GM12878 (cell line): Measurements from ENCODE around the gene SNX10.

ENCODE experiments used
- CBX5 ChIP-seq: sonication (generic); IDR thresholded peaks from 2 replicates; pipeline ENCODE4 v1.6.1; 2016; ENCODE audit warnings: low read depth, moderate library complexity, mild to moderate bottlenecking, inconsistent platforms
- EP300 ChIP-seq, 2 experiments: fragments of 150-350 bp in 1 of 2; IDR thresholded peaks; 2 replicates each; pipeline ENCODE4 v1.6.1; 2011 to 2012; ENCODE audit warnings: low read depth in 2 of 2, low read length in 2 of 2, borderline replicate concordance in 1 of 2, improper control_type of control experiment in 1 of 2, inconsistent platforms in 1 of 2; ENCODE audit not compliant: control insufficient read depth in 1 of 2
- FOXM1 ChIP-seq: IDR thresholded peaks from 2 replicates; pipeline ENCODE4 v1.6.1; 2012; ENCODE audit warnings: low read depth, mild to moderate bottlenecking, inconsistent platforms, low read length, moderate library complexity
- REST ChIP-seq: IDR thresholded peaks from 2 replicates; pipeline ENCODE4 v1.6.1; 2012; ENCODE audit warnings: mild to moderate bottlenecking, low read depth, low read length
- SKIL ChIP-seq: fragments of 450-650 bp; IDR thresholded peaks from 2 replicates; pipeline ENCODE4 v1.6.1; 2017; ENCODE audit warnings: mild to moderate bottlenecking, low read depth, inconsistent platforms; ENCODE audit not compliant: poor library complexity, severe bottlenecking
- SMAD1 ChIP-seq: fragments of 450-650 bp; IDR thresholded peaks from 2 replicates; pipeline ENCODE4 v1.6.1; 2018; ENCODE audit warnings: mild to moderate bottlenecking, low read depth; ENCODE audit not compliant: partially characterized antibody
- SPI1 ChIP-seq: IDR thresholded peaks from 2 replicates; pipeline ENCODE4 v1.6.1; 2011; ENCODE audit warnings: low read depth, mild to moderate bottlenecking, low read length, moderate library complexity, borderline replicate concordance; ENCODE audit not compliant: insufficient read depth
- TAF1 ChIP-seq: IDR thresholded peaks from 2 replicates; pipeline ENCODE4 v1.6.1; 2011; ENCODE audit warnings: mild to moderate bottlenecking, low read depth, low read length, borderline replicate concordance
- USF2 ChIP-seq: IDR thresholded peaks from 2 replicates; pipeline ENCODE4 v1.6.1; 2011; ENCODE audit warnings: low read depth, low read length, improper control_type of control experiment, borderline replicate concordance
- YY1 ChIP-seq: IDR thresholded peaks from 2 replicates; pipeline ENCODE4 v1.6.1; 2011; ENCODE audit warnings: low read depth, mild to moderate bottlenecking, low read length
- ZBTB33 ChIP-seq: fragments of 450-650 bp; IDR thresholded peaks from 2 replicates; pipeline ENCODE4 v1.6.1; 2017; ENCODE audit warnings: mild to moderate bottlenecking
- ZNF274 ChIP-seq: IDR thresholded peaks from one replicate; pipeline ENCODE4 v1.8.0; 2011; ENCODE audit not compliant: insufficient read length, insufficient read depth
- ZNF622 ChIP-seq: fragments of 450-650 bp; IDR thresholded peaks from 2 replicates; pipeline ENCODE4 v1.6.1; 2017; ENCODE audit warnings: mild to moderate bottlenecking, inconsistent platforms
- ZZZ3 ChIP-seq: IDR thresholded peaks from 2 replicates; pipeline ENCODE4 v1.6.1; 2011; ENCODE audit warnings: low read depth; ENCODE audit not compliant: control insufficient read depth, insufficient read length

DNA sequence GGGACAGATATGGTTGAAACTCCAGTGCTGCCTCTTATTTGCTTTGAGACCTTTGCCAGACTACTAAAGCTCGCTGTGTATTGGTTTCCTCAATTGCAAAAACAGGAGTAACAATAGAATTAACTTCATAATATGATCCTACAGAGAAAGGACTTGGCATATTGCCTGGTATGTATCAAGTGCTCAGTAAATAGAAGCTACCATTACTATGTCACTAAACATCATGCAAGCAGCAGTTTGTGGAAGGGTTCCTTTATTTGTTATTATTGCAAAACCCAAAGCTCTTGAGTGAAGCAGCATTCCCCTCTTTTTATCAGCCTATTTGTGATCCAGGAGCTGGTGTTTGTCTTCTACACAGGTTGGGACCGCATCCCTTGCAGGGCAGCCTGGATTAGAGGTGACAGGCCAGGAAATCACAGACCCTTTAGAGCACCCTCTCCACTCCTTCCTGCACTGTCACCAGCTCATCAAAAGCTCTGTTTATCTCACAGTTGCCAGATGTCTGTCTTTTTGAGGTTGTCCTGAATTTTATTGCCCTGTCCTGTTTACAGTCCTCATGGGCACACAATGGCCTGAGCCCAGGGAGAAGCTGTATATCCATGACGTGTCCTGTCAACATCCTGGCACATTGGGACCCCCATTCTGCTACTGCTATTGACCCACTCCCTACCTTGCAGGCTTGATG lies 121.5 kb downstream of the SNX10 start:
- TF ChIP-seq SKIL (no peak), TAF1 (no peak), ZZZ3 (no peak), ZBTB33 (no peak), USF2 (no peak), EP300 (IDR thresholded peaks at IDR 0.05; ENCODE audit: borderline replicate concordance in 1 of 2, control insufficient read depth in 1 of 2, low read depth in 2 of 2, low read length in 2 of 2) (no peak), ZNF622 (no peak), REST (no peak), CBX5 (no peak), YY1 (no peak), FOXM1 (no peak), SPI1 (no peak), SMAD1 (no peak), ZNF274 (no peak)
